ENCODE data around the gene HOXA5.

- TF ChIP-seq GATA3 (IDR thresholded peaks at IDR 0.05; ENCODE audit: low read depth, low read length) (no peak), GATA2 (IDR thresholded peaks at IDR 0.05; ENCODE audit: low read depth, low read length) (no peak)
These were observed 40.3 kb upstream of the HOXA5 start for GRCh38 chr7:27183682-27184336.

Data from SH-SY5Y (cell line).